ENCODE results near the gene QARS1. TPM values are rescaled to one million over a fixed set of nuclear protein-coding genes. Genes with fewer than 3 reads are reported as not detected.

The QARS1 gene
- total and polyA plus RNA-seq, 2 of the 13 experiments (the other 11 are each of a cell fraction or from before 2014, with no cell fraction given): 307 to 327 TPM

GRCh38 chr3:49093853-49094767, 10.4 kb downstream of the QARS1 start, which contains the start of gene QRICH1 (continued):
- TF ChIP-seq RFX5 (IDR thresholded peaks at IDR 0.05; ENCODE audit: low read depth, low read length) (peak; percentile 26; the same call in 1 of the 2 replicates), MYNN (CRISPR knock-in tag; IDR thresholded peaks at IDR 0.05; ENCODE audit: low read depth) (no peak), HNRNPH1 (optimal IDR thresholded peaks at IDR 0.05; ENCODE audit: low read depth, low read length) (no peak), ARID5B (CRISPR knock-in tag; IDR thresholded peaks at IDR 0.05) (peak; percentile 28), BRF2 (CRISPR knock-in tag; IDR thresholded peaks at IDR 0.05) (0 out of 2 replicates have a peak, but pooled peaks have one; percentile 35), ZNF616 (CRISPR knock-in tag; IDR thresholded peaks at IDR 0.05; ENCODE audit: low read depth) (peak; percentile 37), ZNF382 (CRISPR knock-in tag; IDR thresholded peaks at IDR 0.05; ENCODE audit: borderline replicate concordance) (no peak; the same call in 1 of the 2 replicates), ASH2L (IDR thresholded peaks at IDR 0.05; ENCODE audit: insufficient read length, low read depth, low read length) (peak; percentile 87), AKNA (CRISPR knock-in tag; IDR thresholded peaks at IDR 0.05; ENCODE audit: borderline replicate concordance) (no peak), ATF7-NPFF (CRISPR knock-in tag; IDR thresholded peaks at IDR 0.05; ENCODE audit: low read depth) (no peak), ZNF484 (CRISPR knock-in tag; IDR thresholded peaks at IDR 0.05; ENCODE audit: borderline replicate concordance, low read depth) (no peak), ZNF709 (CRISPR knock-in tag; IDR thresholded peaks at IDR 0.05) (peak; percentile 81; the same call in 1 of the 2 replicates), ZSCAN9 (CRISPR knock-in tag; IDR thresholded peaks at IDR 0.05; ENCODE audit: borderline replicate concordance) (0 out of 2 replicates have a peak, but pooled peaks have one; percentile 9), ETV6 (CRISPR knock-in tag; conservative IDR thresholded peaks at IDR 0.05) (peak; percentile 13; the same call in 1 of the 2 replicates), MZF1 (CRISPR knock-in tag; IDR thresholded peaks at IDR 0.05; ENCODE audit: borderline replicate concordance) (no peak), MYC (CRISPR knock-in tag; IDR thresholded peaks at IDR 0.05; ENCODE audit: borderline replicate concordance) (peak; percentile 40; the same call in 1 of the 2 replicates), ZNF17 (CRISPR knock-in tag; IDR thresholded peaks at IDR 0.05) (0 out of 2 replicates have a peak, but pooled peaks have one; percentile 72)
